Kidney (tissue), 22 donors: Measurements from ENCODE around the gene ORAI2. TPM values are rescaled to one million over a fixed set of nuclear protein-coding genes. Genes with fewer than 3 reads are reported as not detected.
A peak's percentile ranks its signal among the peaks of the same experiment; 100 is the strongest.

ENCODE experiments used
- DNase-seq, 5 donors: peaks; one replicate each; pipeline ENCODE4 v3.0.0-alpha.2; 2013 to 2020
- FAIRE-seq: peaks from 2 replicates; lab custom pipeline; 2012; peaks lifted over from hg19 to GRCh38; lab: Jason Lieb, UNC
- H3K27ac ChIP-seq, 2 donors: one replicate each; pipeline ENCODE4 v1.7.0; 2013; ENCODE audit warnings: low read depth in 2 of 2, low read length in 2 of 2, inconsistent platforms in 1 of 2
- H3K27me3 ChIP-seq: one replicate; pipeline ENCODE4 v1.7.1; 2013; ENCODE audit warnings: low read length, inconsistent platforms; ENCODE audit not compliant: control insufficient read depth, insufficient read depth
- H3K36me3 ChIP-seq, 3 donors: one replicate each; pipeline versions ENCODE4 v1.7.0 to v1.7.1; 2013; ENCODE audit warnings: low read length in 3 of 3, control low read depth in 1 of 3, inconsistent platforms in 1 of 3; ENCODE audit not compliant: insufficient read depth in 3 of 3, control insufficient read depth in 2 of 3
- H3K4me1 ChIP-seq, 3 donors: one replicate each; pipeline versions ENCODE4 v1.7.0 to v1.7.1; 2013; ENCODE audit warnings: low read length in 3 of 3, inconsistent platforms in 1 of 3, low read depth in 1 of 3; ENCODE audit not compliant: control insufficient read depth in 2 of 3, insufficient read depth in 2 of 3
- H3K4me3 ChIP-seq, 3 donors: one replicate each; pipeline versions ENCODE4 v1.7.0 to v1.8.1; 2013; ENCODE audit warnings: low read length in 3 of 3, control low read depth in 1 of 3, inconsistent platforms in 1 of 3
- H3K9ac ChIP-seq, 3 donors: one replicate each; pipeline versions ENCODE4 v1.7.0 to v1.7.1; 2013; ENCODE audit warnings: low read length in 3 of 3, control low read depth in 1 of 3, inconsistent platforms in 1 of 3
- H3K9me3 ChIP-seq, 3 donors: one replicate each; pipeline versions ENCODE4 v1.7.0 to v1.7.1; 2013; ENCODE audit warnings: low read length in 3 of 3, control low read depth in 1 of 3, inconsistent platforms in 1 of 3; ENCODE audit not compliant: control insufficient read depth in 2 of 3, insufficient read depth in 1 of 3
- CTCF ChIP-seq: IDR thresholded peaks from 3 replicates; pipeline ENCODE4 v1.5.1; 2012; ENCODE audit warnings: mild to moderate bottlenecking, moderate library complexity, borderline replicate concordance; ENCODE audit not compliant: insufficient read depth; ENCODE audit errors: extremely low read depth
- intact Hi-C: fragments of 100-400 bp; cut with DNase I; formaldehyde crosslinking; loops from one replicate; pipeline ENCODE4 v1.11.1; 2022
- long read RNA-seq, 10 donors: library from polyadenylated mRNA in 1 of 10; unstranded in 1 of 10; transcript quantifications; one replicate each; pipeline ENCODE4 v2.0.0 and lab custom pipeline, GENCODE V29; 2021 to 2026
- polyA plus RNA-seq: library from polyadenylated mRNA; stranded (reverse); fragments of 350-450 nt; fragmentation: Illumina TruSeq; extraction: RNeasy Lipid Tissue Mini Kit (QIAGEN cat#74804); gene quantifications from one replicate; pipeline ENCODE4 v1.2.3, GENCODE V29; 2014; ENCODE audit warnings: low read depth, low replicate concordance; ENCODE audit not compliant: insufficient read depth
- total RNA-seq: library from RNA; stranded (reverse); fragmentation: NEBNext Ultra II Directional; extraction: Animal tissue kit (Norgen Biotek cat#: 25700); gene quantifications from one replicate; pipeline ENCODE4 v1.2.1, GENCODE V29; 2021
- donor health status: control.
- donor health status: control.
- donor health status: control.
- donor health status: control.
- donor health status: control.
- donor health status: DM: yes; HTN: yes; CAD: no.
- donor health status: Normal renal cell carcinoma (clear cell type).

The ORAI2 gene
- 45.6 TPM for total RNA-seq
- 13.8 TPM for polyA plus RNA-seq
- long read RNA-seq, donor 1, full-length matches to known transcripts = 8 of 8 reads
- long read RNA-seq, donor 1, partial matches to known transcripts = 0 of 8 reads
- long read RNA-seq, donor 1, other reads (novel, unspliced or antisense) = 0 of 8 reads
- long read RNA-seq, donor 2, full-length matches to known transcripts = 12 of 12 reads
- long read RNA-seq, donor 2, partial matches to known transcripts = 0 of 12 reads
- long read RNA-seq, donor 2, other reads (novel, unspliced or antisense) = 0 of 12 reads
- long read RNA-seq, donor 3, transcript ORAI2-208 (4 exons, 937 nt) = major isoform, 6 of 16 reads
- long read RNA-seq, donor 3, partial matches to known transcripts = 8 of 16 reads
- long read RNA-seq, donor 3, other reads (novel, unspliced or antisense) = 0 of 16 reads
- long read RNA-seq, donor 4, full-length matches to known transcripts = 11 of 11 reads
- long read RNA-seq, donor 4, partial matches to known transcripts = 0 of 11 reads
- long read RNA-seq, donor 4, other reads (novel, unspliced or antisense) = 0 of 11 reads
- long read RNA-seq, donor 5 = 0 reads
- long read RNA-seq, donor 6, partial matches to known transcripts = 0 of 1 reads
- long read RNA-seq, donor 6, other reads (novel, unspliced or antisense) = 0 of 1 reads
- long read RNA-seq, donor 7, full-length matches to known transcripts = 60 of 107 reads
- long read RNA-seq, donor 7, partial matches to known transcripts = 2 of 107 reads
- long read RNA-seq, donor 7, other reads (novel, unspliced or antisense) = 45 of 107 reads
- long read RNA-seq, donor 8, transcript ORAI2-208 (4 exons, 937 nt) = major isoform, 6 of 15 reads
- long read RNA-seq, donor 8, partial matches to known transcripts = 8 of 15 reads
- long read RNA-seq, donor 8, other reads (novel, unspliced or antisense) = 0 of 15 reads
- long read RNA-seq, donor 9, transcript ORAI2-208 (4 exons, 937 nt) = major isoform, 5 of 6 reads
- long read RNA-seq, donor 9, partial matches to known transcripts = 0 of 6 reads
- long read RNA-seq, donor 9, other reads (novel, unspliced or antisense) = 0 of 6 reads
- long read RNA-seq, donor 10, transcript ORAI2-208 (4 exons, 937 nt) = major isoform, 5 of 12 reads
- long read RNA-seq, donor 10, partial matches to known transcripts = 0 of 12 reads
- long read RNA-seq, donor 10, other reads (novel, unspliced or antisense) = 6 of 12 reads

GRCh38 chr7:102433219-102434038 is at the start of gene ORAI2:
TSS of gene ORAI2 (plus strand) at chr7:102433575. CDS start at chr7:102438957, 5,382 bp downstream.
- no peak for TF ChIP-seq CTCF
- intact Hi-C loops = no loop called here
- peaks cover 0 to 14% (median 7%) of the 10 kb centered on the region in 3 donors for H3K4me1 ChIP-seq
- FAIRE-seq = no peak
- peak within 1 kb of the TSS; percentile 24 to 68 (median 53) for H3K4me3 ChIP-seq
- H3K9me3 ChIP-seq = no peaks in the 10 kb centered on the region
- peak within 1 kb of the TSS; percentile 18 to 71 (median 69) for H3K9ac ChIP-seq
- no peaks in the 10 kb centered on the region for H3K36me3 ChIP-seq
- DNase-seq = peak; percentile 79 to 96 (median 89)
- H3K27ac ChIP-seq = peak within 1 kb of the TSS; percentile 60 to 91
- no peaks in the 10 kb centered on the region for H3K27me3 ChIP-seq

- H3K9me3 ChIP-seq = no peaks in the 10 kb centered on the region
- FAIRE-seq = no peak
Measured at GRCh38 chr7:102387064-102387463, 46.3 kb upstream of the ORAI2 start.

More at GRCh38 chr7:102387064-102387463, 46.3 kb upstream of the ORAI2 start:
- Histone ChIP-seq H3K36me3 (peaks cover 0 to 7% (median 0%) of the 10 kb centered on the region in 3 donors), H3K4me3 (no peak overlapping the region), H3K27me3 (no peaks in the 10 kb centered on the region), H3K27ac (no peak overlapping the region), H3K4me1 (peaks cover 0 to 2% (median 0%) of the 10 kb centered on the region in 3 donors), H3K9ac (no peak overlapping the region)
- no peak for TF ChIP-seq CTCF
- no peak for DNase-seq
- intact Hi-C loops = no loop called here
